HG02571 (cell line): ENCODE data around the gene CNPY1.
"Not testable (repeated sequence)": the region's sequence is repeated elsewhere in the genome, so short reads cannot be mapped to it uniquely, and the experiment has no call there.

ENCODE experiments used
- ATAC-seq: cut with Tn5 transposase; IDR thresholded peaks from one replicate; pipeline ENCODE4 v1.9.1; 2021; ENCODE audit warnings: mild to moderate bottlenecking, moderate library complexity; ENCODE audit not compliant: unreplicated experiment

The CNPY1 gene

GRCh38 chr7:155546449-155546848, at the start of gene CNPY1:
Gene CNPY1 (minus strand): TSS chr7:155546559. CDS start chr7:155545929, 630 bp downstream.
- not testable (repeated sequence) for ATAC-seq

DNA sequence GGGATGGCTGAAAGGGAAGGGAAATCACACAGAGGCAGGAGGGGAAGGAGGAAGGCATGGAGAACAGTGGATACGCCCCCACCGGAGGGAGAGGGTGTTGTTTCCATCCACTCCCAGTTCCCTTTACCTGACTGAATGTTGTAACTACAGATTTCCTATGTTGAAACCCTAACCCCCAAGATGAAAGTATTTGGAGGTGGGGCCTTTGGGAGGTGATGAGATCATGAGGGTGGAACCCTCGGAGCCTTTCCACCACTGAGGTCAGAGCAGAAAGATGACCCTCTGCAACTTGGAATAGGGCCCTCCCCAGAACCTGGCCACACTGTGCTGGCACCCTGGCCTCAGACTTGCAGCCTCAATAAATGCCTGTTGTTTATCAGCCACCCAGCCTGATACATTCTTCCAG, 48.6 kb upstream of the CNPY1 start:
- no peak for ATAC-seq

GRCh38 chr7:155594163-155594732, 47.9 kb upstream of the CNPY1 start:
- no peak for ATAC-seq

GRCh38 chr7:155593461-155594162, 47.3 kb upstream of the CNPY1 start:
- ATAC-seq = no peak

DNA sequence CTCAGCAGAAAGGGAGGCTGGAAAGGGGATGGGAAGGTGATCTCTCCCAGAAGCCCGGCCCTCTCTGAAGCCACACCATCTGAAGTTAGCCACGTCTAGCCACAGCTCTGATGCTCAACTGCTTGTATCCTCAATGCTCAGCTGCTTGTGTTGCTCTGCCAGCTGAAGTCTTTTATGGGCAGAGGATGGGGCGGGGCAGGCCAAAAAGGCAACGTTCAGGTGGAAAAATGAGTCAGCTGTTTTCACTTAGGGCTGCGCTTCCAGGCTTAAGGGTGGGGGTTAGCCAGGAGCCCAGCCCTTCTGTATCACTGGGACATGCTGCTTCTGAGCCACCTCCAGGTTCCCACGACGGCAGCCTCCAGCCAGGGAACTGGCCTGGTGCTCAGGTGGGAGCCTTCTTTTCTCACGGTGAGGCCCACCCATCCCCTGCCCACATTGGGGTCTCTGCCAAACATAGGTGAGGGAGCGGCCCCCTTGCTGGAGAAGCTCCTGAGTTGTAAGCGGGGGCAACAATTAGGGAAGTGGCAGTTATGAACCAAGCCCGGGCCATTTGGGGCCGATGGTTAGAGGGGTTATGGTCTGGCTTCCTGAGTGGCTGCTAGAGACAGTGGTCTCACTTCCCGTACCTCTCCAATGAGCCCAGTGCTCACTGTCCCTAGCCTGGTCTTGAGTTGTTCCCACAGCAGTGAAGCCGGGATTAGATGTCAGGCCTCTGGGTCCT, 44.9 kb upstream of the CNPY1 start:
- no peak for ATAC-seq

- ATAC-seq = no peak
These were observed 44.1 kb upstream of the CNPY1 start for GRCh38 chr7:155590215-155591018.

DNA sequence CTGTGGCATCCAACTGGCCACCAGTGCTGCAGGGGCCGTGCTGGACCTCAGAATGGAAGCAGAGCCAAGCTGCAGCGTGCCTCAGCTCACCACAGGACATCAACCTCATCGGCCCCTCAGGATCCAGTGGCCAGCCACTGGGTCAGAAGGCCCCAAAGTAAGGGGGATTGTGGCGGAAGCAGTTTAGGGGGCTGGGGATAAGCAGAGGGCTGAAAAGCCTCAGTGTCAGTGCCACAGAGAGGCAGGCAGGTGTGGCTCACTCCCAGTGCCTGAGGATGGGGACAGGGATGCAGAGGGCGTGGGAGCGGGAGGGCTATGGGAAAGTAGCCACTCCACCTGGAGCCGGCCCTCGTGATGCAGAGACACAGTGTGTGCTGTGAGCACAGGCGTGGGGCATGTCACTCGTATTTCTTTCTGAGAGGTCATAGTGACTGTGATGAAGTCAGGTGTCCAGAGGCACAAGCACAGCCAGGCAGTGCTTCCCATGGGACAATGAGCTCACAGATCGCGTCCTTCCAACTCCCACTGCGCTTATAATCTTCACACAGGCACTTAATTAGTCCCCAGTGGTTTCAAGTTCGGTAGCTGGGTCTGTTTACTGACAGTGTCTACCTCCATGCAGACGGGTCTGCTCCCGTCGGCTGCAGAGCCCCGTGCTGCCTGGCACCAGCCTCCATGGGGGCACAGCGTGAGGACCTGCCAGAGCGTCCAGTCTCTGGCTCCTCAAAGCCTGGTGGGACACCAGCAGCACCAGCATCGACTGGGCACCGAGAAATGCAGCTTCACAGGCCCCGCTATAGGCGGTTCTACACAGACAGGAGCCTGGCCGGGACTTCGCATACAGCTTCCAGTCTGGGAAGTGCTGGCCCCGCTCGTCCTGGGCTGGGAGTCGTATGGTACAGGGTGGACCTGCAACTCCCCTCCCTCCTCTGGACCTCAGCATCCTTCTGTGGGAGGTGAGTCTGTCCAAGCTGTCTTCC, 42.9 kb upstream of the CNPY1 start:
- no peak for ATAC-seq

GRCh38 chr7:155588468-155588998, 42.2 kb upstream of the CNPY1 start:
- ATAC-seq = no peak

- ATAC-seq = no peak
These were observed 41.1 kb upstream of the CNPY1 start for GRCh38 chr7:155587486-155587885.

DNA sequence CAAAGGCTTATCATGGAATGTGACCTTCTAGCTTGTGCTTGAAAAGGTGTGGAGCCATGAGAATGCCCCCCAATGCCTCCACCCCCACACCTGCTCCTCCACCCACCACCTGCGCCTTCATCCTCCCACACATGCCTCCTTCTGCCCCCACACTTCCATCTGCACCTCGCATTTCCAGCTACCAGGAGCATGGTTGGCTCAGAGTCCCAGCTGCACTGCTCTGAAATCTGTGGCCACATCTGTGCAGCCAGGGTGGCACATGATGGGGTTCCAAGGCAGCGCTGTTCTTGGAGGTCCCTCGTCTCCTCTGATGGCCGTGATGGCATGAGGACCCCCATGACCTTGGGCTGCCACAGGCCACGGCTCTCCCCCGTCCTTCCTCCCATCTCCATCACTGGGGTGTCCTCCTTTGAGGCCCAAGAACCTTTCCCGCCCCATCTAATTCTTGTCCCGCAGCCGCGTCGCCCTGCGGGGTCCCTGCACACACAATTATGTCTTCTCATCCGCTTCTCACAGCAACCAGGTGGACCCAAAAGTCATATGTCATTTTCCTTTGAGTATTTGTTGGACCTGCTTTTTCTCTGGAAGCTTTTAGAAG, 40.6 kb upstream of the CNPY1 start:
- no peak for ATAC-seq

- no peak for ATAC-seq
These were observed 39.6 kb upstream of the CNPY1 start for GRCh38 chr7:155585951-155586350.

GRCh38 chr7:155585532-155585895, 39.2 kb upstream of the CNPY1 start:
- ATAC-seq = no peak

DNA sequence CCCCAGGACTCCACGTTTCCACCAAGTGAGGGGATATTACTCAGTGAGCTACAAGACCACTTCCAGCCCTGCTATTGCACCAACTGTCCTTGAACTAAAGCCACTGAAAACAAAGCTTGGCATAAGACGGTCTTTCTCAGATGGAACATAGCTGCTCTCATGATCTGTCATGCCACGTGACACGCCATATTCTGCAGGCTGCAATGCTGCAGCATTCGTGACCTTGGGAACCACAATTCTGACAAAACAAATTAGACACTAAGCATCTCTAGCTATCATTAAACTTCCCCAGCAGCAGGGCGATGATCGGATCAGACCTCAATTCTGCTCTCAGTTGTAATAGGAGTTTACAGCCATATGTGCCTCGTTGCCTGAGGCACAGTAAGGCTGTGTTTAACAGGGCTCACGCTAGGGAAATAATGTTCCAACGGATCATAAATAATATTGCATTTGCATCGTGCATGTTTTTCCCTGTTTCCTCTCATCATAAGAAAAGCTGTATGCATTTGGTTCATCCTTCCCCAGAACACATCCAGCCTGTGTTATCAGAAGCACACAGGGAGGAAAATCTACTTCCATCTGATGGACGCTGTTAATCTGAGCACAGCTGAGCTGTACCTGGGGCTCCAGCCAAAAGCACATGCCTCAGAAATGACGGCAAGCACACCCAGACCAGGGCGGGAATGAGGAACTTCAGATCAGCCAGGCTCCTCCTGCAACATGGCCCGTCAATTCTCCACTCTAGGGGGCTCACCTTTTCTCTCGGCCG, 38.6 kb upstream of the CNPY1 start:
- no peak for ATAC-seq

DNA sequence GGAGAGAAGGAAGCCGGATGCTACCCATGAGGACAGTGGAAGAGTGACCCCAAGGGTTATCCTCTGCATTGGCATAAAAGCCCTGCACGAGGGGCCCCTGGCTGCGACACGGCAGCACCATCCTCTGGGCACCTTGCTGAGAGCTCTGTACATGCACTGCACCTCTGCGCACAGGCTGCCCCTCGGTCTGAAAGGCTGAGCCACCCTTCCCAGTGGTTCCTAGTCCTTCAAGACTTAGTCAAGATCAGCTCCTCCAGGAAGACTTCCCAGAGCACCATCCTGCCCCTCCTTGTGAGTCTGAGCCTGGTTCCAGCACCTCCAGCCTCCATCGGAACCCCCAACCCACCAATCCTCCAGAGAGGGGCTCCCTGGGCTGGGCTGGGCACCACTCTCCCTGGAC, 37.9 kb upstream of the CNPY1 start:
- no peak for ATAC-seq

- no peak for ATAC-seq
These were observed 37.3 kb upstream of the CNPY1 start for GRCh38 chr7:155583636-155584035.

- no peak for ATAC-seq
These were observed 35.6 kb upstream of the CNPY1 start for GRCh38 chr7:155581954-155582353.

- no peak for ATAC-seq
These were observed 34.9 kb upstream of the CNPY1 start for GRCh38 chr7:155581107-155581830.

DNA sequence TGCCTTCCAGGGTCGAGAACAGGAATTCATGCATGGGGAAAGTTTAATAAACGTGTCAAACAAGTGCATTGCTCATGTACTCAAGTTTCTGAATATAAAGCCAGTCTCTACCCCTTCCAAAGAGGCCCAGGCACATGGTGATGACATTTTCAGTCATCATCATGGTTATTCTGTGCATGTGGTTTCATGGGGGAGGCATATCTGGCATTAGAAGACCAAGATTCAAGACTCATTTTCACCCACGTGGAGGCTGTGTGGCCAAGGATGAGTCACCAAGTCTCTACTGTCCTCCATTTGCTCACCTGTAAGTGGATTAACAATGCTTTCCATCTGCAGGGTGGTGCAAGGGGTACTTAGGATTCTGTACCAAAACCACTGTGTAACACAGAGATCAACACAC, 34.0 kb upstream of the CNPY1 start:
- ATAC-seq = no peak
